Suprapubic skin (tissue), 4 donors: ENCODE measurements around the gene CHAF1A. TPM values are rescaled to one million over a fixed set of nuclear protein-coding genes. Genes with fewer than 3 reads are reported as not detected.

Experiments used
- DNase-seq, 2 donors: peaks; one replicate each; pipeline ENCODE4 v3.0.0-alpha.2; 2019; ENCODE audit warnings: low spot score in 2 of 2
- H3K27ac ChIP-seq: fragments of 200-600 bp; sonication (generic); one replicate; pipeline ENCODE4 v1.5.1; 2019
- H3K27me3 ChIP-seq: fragments of 200-600 bp; sonication (generic); one replicate; pipeline ENCODE4 v1.5.1; 2019
- H3K36me3 ChIP-seq: fragments of 200-600 bp; sonication (generic); one replicate; pipeline ENCODE4 v1.5.1; 2019
- H3K4me1 ChIP-seq: fragments of 200-600 bp; sonication (generic); one replicate; pipeline ENCODE4 v1.5.1; 2019
- H3K4me3 ChIP-seq: fragments of 200-600 bp; sonication (generic); one replicate; pipeline ENCODE4 v1.5.1; 2019; ENCODE audit warnings: mild to moderate bottlenecking
- H3K9me3 ChIP-seq: fragments of 200-600 bp; sonication (generic); one replicate; pipeline ENCODE4 v1.5.1; 2019
- CTCF ChIP-seq, 2 donors: fragments of 200-600 bp in 1 of 2; fragments of 450-650 bp in 1 of 2; sonication (generic) in 1 of 2; IDR thresholded peaks; one replicate each; pipeline ENCODE4 v1.5.1; 2016 to 2019; ENCODE audit warnings: antibody characterized with exemption in 2 of 2, mild to moderate bottlenecking in 1 of 2, moderate library complexity in 1 of 2
- EP300 ChIP-seq: sonication (generic); formaldehyde crosslinking; IDR thresholded peaks from one replicate; pipeline ENCODE4 v1.6.1; 2017; ENCODE audit warnings: antibody characterized with exemption
- POLR2A ChIP-seq, 2 donors: fragments of 450-650 bp; IDR thresholded peaks; one replicate each; pipeline ENCODE4 v1.6.1; 2017; ENCODE audit warnings: antibody characterized with exemption in 2 of 2, mild to moderate bottlenecking in 2 of 2, moderate library complexity in 2 of 2
- POLR2AphosphoS5 ChIP-seq, 3 donors: sonication (generic); formaldehyde crosslinking; IDR thresholded peaks; one replicate each; pipeline ENCODE4 v1.6.1; 2017; ENCODE audit warnings: antibody characterized with exemption in 3 of 3
- WGBS: methylation state at CpG from one replicate; pipeline ENCODE4 v1.1.5; 2018; 5-methylcytosine and 5-hydroxymethylcytosine counted together
- total RNA-seq, 4 donors: library from RNA; depleted of rRNA; stranded (reverse); fragments of >200 nt; gene quantifications; one replicate each; pipeline ENCODE4 v1.1.0, GENCODE V29; 2016

The CHAF1A gene
- total RNA-seq, 4 donors from 2014 or later, result 8.5 to 20.4 (median 11.4) TPM

- H3K4me1 ChIP-seq, result peaks cover 25% of the 10 kb centered on the region
- TF ChIP-seq EP300 (no peak), POLR2AphosphoS5 (IDR thresholded peaks at IDR 0.05) (no peak), POLR2A (IDR thresholded peaks at IDR 0.05) (no peak), CTCF (IDR thresholded peaks at IDR 0.05) (no peak)
- DNase-seq, result no peak
- no peak overlapping the region for H3K27ac ChIP-seq
- peaks cover 18% of the 10 kb centered on the region for H3K36me3 ChIP-seq
- no peak overlapping the region for H3K4me3 ChIP-seq
- no peaks in the 10 kb centered on the region for H3K9me3 ChIP-seq
- 94% methylated on average over 7 of the region's 7 CpGs for WGBS
- H3K27me3 ChIP-seq, result no peaks in the 10 kb centered on the region
Measured at GRCh38 chr19:4406626-4407025, 4.2 kb downstream of the CHAF1A start.

GRCh38 chr19:4409123-4409933 is 6.9 kb downstream of the CHAF1A start:
- Histone ChIP-seq H3K4me3 (no peak overlapping the region), H3K36me3 (peaks cover 30% of the 10 kb centered on the region), H3K4me1 (peaks cover 5% of the 10 kb centered on the region), H3K27me3 (no peaks in the 10 kb centered on the region), H3K9me3 (no peaks in the 10 kb centered on the region), H3K27ac (no peak overlapping the region)
- TF ChIP-seq CTCF (IDR thresholded peaks at IDR 0.05) (no peak), EP300 (no peak), POLR2A (IDR thresholded peaks at IDR 0.05) (no peak), POLR2AphosphoS5 (IDR thresholded peaks at IDR 0.05) (no peak)
- 91% methylated on average over 23 of the region's 23 CpGs for WGBS
- no peak for DNase-seq

- 96% methylated on average over 3 of the region's 3 CpGs for WGBS
- Histone ChIP-seq H3K4me1 (no peaks in the 10 kb centered on the region), H3K27ac (no peak overlapping the region), H3K9me3 (no peaks in the 10 kb centered on the region), H3K27me3 (no peaks in the 10 kb centered on the region), H3K4me3 (no peak overlapping the region), H3K36me3 (peaks cover 30% of the 10 kb centered on the region)
- no peak for DNase-seq
- TF ChIP-seq CTCF (IDR thresholded peaks at IDR 0.05) (no peak), EP300 (no peak)
Measured at GRCh38 chr19:4413588-4413987, 11.1 kb downstream of the CHAF1A start.

- H3K4me3 ChIP-seq, result no peak overlapping the region
- H3K27me3 ChIP-seq, result no peaks in the 10 kb centered on the region
- H3K27ac ChIP-seq, result no peak overlapping the region
- 90% methylated on average over 7 of the region's 7 CpGs for WGBS
- H3K36me3 ChIP-seq, result peaks cover 23% of the 10 kb centered on the region
- H3K4me1 ChIP-seq, result no peaks in the 10 kb centered on the region
- TF ChIP-seq POLR2A (IDR thresholded peaks at IDR 0.05) (no peak), POLR2AphosphoS5 (IDR thresholded peaks at IDR 0.05) (no peak), CTCF (IDR thresholded peaks at IDR 0.05) (no peak), EP300 (no peak)
- no peak for DNase-seq
- H3K9me3 ChIP-seq, result no peaks in the 10 kb centered on the region
Measured at GRCh38 chr19:4414144-4414799, 11.8 kb downstream of the CHAF1A start.

GRCh38 chr19:4414800-4415321 is 12.4 kb downstream of the CHAF1A start:
- H3K4me3 ChIP-seq, result no peak overlapping the region
- peaks cover 17% of the 10 kb centered on the region for H3K36me3 ChIP-seq
- no peaks in the 10 kb centered on the region for H3K27me3 ChIP-seq
- no peaks in the 10 kb centered on the region for H3K9me3 ChIP-seq
- TF ChIP-seq CTCF (IDR thresholded peaks at IDR 0.05), result no peak
- TF ChIP-seq POLR2AphosphoS5 (IDR thresholded peaks at IDR 0.05), result no peak
- no peak for TF ChIP-seq POLR2A (IDR thresholded peaks at IDR 0.05)
- no peak for TF ChIP-seq EP300
- H3K4me1 ChIP-seq, result no peaks in the 10 kb centered on the region
- H3K27ac ChIP-seq, result no peak overlapping the region
- DNase-seq, result no peak
- WGBS, result 62% methylated on average over 9 of the region's 9 CpGs
